Measurements from ENCODE around the gene CIPC. TPM values are rescaled to one million over a fixed set of nuclear protein-coding genes. Genes with fewer than 3 reads are reported as not detected.

Gene CIPC
- total RNA-seq, 2 donors from 2014 or later: 11.2 to 13.4 TPM

GRCh38 chr14:77083082-77083481, 15.0 kb upstream of the CIPC start:
- Mint-ChIP-seq H3K4me1 (peaks cover 25% of the 10 kb centered on the region), H3K36me3 (ENCODE audit: low read depth) (no peaks in the 10 kb centered on the region), H3K27ac (peak overlapping the region; percentile 95), H3K27me3 (no peaks in the 10 kb centered on the region), H3K4me3 (no peak overlapping the region)
- H3K9me3 ChIP-seq (ENCODE audit: control insufficient read depth, low read length, poor library complexity, severe bottlenecking): no peaks in the 10 kb centered on the region
- ATAC-seq (no peak), DNase-seq (no peak)

GRCh38 chr14:77084985-77085384, 13.1 kb upstream of the CIPC start:
- H3K36me3 Mint-ChIP-seq (ENCODE audit: low read depth): peaks cover 5% of the 10 kb centered on the region
- peak overlapping the region; percentile 95 for H3K27ac Mint-ChIP-seq
- H3K9me3 ChIP-seq (ENCODE audit: control insufficient read depth, low read length, poor library complexity, severe bottlenecking): no peaks in the 10 kb centered on the region
- H3K4me3 Mint-ChIP-seq: no peak overlapping the region
- DNase-seq (no peak), ATAC-seq (no peak)
- no peaks in the 10 kb centered on the region for H3K27me3 Mint-ChIP-seq
- H3K4me1 Mint-ChIP-seq: peaks cover 28% of the 10 kb centered on the region

GRCh38 chr14:77085538-77085937, 12.5 kb upstream of the CIPC start:
- ATAC-seq: no peak
- no peak overlapping the region for H3K4me3 Mint-ChIP-seq
- peak overlapping the region; percentile 95 for H3K27ac Mint-ChIP-seq
- peaks cover 28% of the 10 kb centered on the region for H3K4me1 Mint-ChIP-seq
- no peak for DNase-seq
- no peaks in the 10 kb centered on the region for H3K9me3 ChIP-seq (ENCODE audit: control insufficient read depth, low read length, poor library complexity, severe bottlenecking)
- peaks cover 5% of the 10 kb centered on the region for H3K36me3 Mint-ChIP-seq (ENCODE audit: low read depth)
- H3K27me3 Mint-ChIP-seq: no peaks in the 10 kb centered on the region

- no peak for DNase-seq
- ATAC-seq: peak; percentile 94
- Mint-ChIP-seq H3K4me3 (peak overlapping the region; percentile 15), H3K36me3 (ENCODE audit: low read depth) (peaks cover 5% of the 10 kb centered on the region), H3K4me1 (peaks cover 28% of the 10 kb centered on the region), H3K27me3 (no peaks in the 10 kb centered on the region), H3K27ac (peak overlapping the region; percentile 95)
- peaks cover 5% of the 10 kb centered on the region for H3K9me3 ChIP-seq (ENCODE audit: control insufficient read depth, low read length, poor library complexity, severe bottlenecking)
Measured at GRCh38 chr14:77086017-77086727, 11.9 kb upstream of the CIPC start.

GRCh38 chr14:77086951-77087350, 11.1 kb upstream of the CIPC start:
- Mint-ChIP-seq H3K36me3 (ENCODE audit: low read depth) (peaks cover 5% of the 10 kb centered on the region), H3K27me3 (no peaks in the 10 kb centered on the region), H3K4me1 (peaks cover 28% of the 10 kb centered on the region), H3K27ac (peak overlapping the region; percentile 95), H3K4me3 (no peak overlapping the region)
- DNase-seq (no peak), ATAC-seq (no peak)
- peaks cover 6% of the 10 kb centered on the region for H3K9me3 ChIP-seq (ENCODE audit: control insufficient read depth, low read length, poor library complexity, severe bottlenecking)

DNA sequence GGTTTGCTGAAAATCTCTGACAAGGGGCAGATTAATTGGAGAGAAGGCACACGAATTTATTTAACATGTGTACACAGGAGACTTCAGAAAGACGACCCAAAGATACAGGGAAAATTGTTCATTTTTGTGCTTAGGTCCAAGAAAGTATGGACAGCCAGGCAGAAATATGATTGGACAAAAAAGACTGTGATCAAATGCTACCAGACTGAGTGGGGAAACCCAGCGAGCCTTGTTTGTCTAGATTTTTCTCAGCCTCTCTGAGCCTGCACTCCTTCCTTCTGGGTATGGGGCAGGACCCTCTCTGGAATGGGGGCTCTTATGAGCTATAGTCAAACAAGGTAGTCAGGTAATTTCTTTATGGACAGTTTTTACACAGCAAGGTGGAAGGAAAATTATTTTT, 10.4 kb upstream of the CIPC start:
- H3K4me3 Mint-ChIP-seq: peak overlapping the region; percentile 58
- ATAC-seq: no peak
- no peak for DNase-seq
- no peaks in the 10 kb centered on the region for H3K27me3 Mint-ChIP-seq
- H3K4me1 Mint-ChIP-seq: peaks cover 28% of the 10 kb centered on the region
- peaks cover 5% of the 10 kb centered on the region for H3K36me3 Mint-ChIP-seq (ENCODE audit: low read depth)
- H3K9me3 ChIP-seq (ENCODE audit: control insufficient read depth, low read length, poor library complexity, severe bottlenecking): peaks cover 6% of the 10 kb centered on the region
- peak overlapping the region; percentile 95 for H3K27ac Mint-ChIP-seq

- Mint-ChIP-seq H3K36me3 (ENCODE audit: low read depth) (peaks cover 5% of the 10 kb centered on the region), H3K4me3 (no peak overlapping the region), H3K27ac (peak overlapping the region; percentile 95), H3K27me3 (no peaks in the 10 kb centered on the region), H3K4me1 (peaks cover 26% of the 10 kb centered on the region)
- peaks cover 6% of the 10 kb centered on the region for H3K9me3 ChIP-seq (ENCODE audit: control insufficient read depth, low read length, poor library complexity, severe bottlenecking)
- DNase-seq: peak in 1 of 3 donors; percentile 18
- peak; percentile 69 for ATAC-seq
Measured at GRCh38 chr14:77088219-77088618, 9.8 kb upstream of the CIPC start.

DNA sequence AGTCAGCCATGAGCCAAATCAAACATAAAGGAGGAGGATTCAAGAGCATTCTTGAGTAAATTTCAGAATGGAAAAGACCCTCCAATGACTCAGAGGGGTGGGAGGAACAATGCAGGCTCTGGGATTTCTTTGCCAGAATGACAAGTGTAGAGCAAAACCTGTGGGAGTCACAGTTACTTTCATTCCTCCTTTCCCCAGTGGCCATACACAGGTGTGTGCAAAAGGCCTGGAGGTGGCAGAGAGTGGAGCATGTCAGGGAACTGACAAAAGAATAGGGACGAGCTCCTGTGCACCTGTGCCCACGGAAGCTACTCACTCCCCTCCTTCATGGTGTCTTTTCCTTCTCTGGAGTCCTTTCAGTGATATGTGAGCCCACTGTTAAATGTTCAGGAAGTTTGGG, 9.4 kb upstream of the CIPC start:
- no peak overlapping the region for H3K4me3 Mint-ChIP-seq
- H3K27me3 Mint-ChIP-seq: no peaks in the 10 kb centered on the region
- H3K4me1 Mint-ChIP-seq: peaks cover 25% of the 10 kb centered on the region
- H3K36me3 Mint-ChIP-seq (ENCODE audit: low read depth): peaks cover 5% of the 10 kb centered on the region
- H3K9me3 ChIP-seq (ENCODE audit: control insufficient read depth, low read length, poor library complexity, severe bottlenecking): peaks cover 6% of the 10 kb centered on the region
- no peak for ATAC-seq
- no peak for DNase-seq
- peak overlapping the region; percentile 95 for H3K27ac Mint-ChIP-seq

GRCh38 chr14:77091518-77091917, 6.5 kb upstream of the CIPC start:
- DNase-seq (no peak), ATAC-seq (no peak)
- no peak overlapping the region for H3K27ac Mint-ChIP-seq

DNA sequence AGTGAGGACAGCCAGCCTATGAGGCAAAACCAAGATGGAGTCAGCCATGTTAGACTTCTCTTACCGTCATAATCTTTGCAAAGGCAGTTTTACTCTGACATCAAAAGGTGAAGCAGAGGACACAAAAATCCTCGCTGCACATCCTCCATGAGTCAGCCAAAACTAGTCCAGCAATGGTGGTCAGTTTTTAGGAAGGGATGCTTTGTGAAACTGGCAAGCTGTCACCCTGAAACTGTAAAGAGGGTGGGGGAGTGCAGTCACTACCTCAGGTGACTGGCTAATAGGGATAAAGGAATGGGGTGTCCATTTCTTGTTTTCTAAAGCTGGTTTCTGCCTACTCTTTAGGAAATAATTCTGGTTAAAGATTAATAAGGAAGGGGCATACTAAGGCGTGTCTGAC, 5.4 kb upstream of the CIPC start:
- peaks cover 5% of the 10 kb centered on the region for H3K36me3 Mint-ChIP-seq (ENCODE audit: low read depth)
- H3K4me1 Mint-ChIP-seq: peaks cover 13% of the 10 kb centered on the region
- no peaks in the 10 kb centered on the region for H3K27me3 Mint-ChIP-seq
- no peak overlapping the region for H3K27ac Mint-ChIP-seq
- H3K9me3 ChIP-seq (ENCODE audit: control insufficient read depth, low read length, poor library complexity, severe bottlenecking): peaks cover 6% of the 10 kb centered on the region
- H3K4me3 Mint-ChIP-seq: no peak overlapping the region
- no peak for DNase-seq
- no peak for ATAC-seq

More at GRCh38 chr14:77091518-77091917, 6.5 kb upstream of the CIPC start:
- no peaks in the 10 kb centered on the region for H3K27me3 Mint-ChIP-seq
- H3K9me3 ChIP-seq (ENCODE audit: control insufficient read depth, low read length, poor library complexity, severe bottlenecking): peaks cover 6% of the 10 kb centered on the region
- H3K4me1 Mint-ChIP-seq: peaks cover 16% of the 10 kb centered on the region
- H3K36me3 Mint-ChIP-seq (ENCODE audit: low read depth): peaks cover 5% of the 10 kb centered on the region
- H3K4me3 Mint-ChIP-seq: no peak overlapping the region

DNA sequence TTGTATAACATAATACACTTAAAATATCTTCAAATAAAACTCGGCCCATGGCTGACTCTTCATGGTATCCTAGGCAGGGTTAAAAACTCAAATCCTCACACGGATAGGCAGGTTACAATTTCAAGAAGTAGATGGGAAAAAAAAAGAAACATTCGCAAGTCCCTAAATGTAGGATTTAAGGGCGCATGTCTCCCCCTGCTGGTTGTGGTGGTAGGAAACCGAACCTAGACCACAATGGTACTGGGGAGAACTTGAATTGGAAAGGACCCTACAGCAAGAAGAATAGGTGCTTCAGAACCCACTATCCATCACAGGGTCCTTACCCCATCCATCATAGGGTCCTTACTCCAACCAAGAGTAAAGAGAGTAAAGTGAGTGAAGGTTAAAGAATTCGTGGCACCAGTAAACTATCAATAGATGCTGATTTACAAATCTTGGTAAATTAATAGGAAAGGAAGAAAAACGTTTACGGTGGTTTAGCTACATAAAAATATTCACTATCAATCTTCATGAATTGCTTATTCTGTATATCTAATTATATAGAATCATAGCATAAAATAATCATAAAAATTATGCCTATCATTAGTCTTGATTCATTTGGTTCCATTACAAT, 3.3 kb upstream of the CIPC start:
- peak; percentile 50 to 77 (median 57) for DNase-seq
- Mint-ChIP-seq H3K36me3 (ENCODE audit: low read depth) (peaks cover 5% of the 10 kb centered on the region), H3K4me1 (peaks cover 27% of the 10 kb centered on the region), H3K27me3 (no peaks in the 10 kb centered on the region), H3K4me3 (no peak overlapping the region), H3K27ac (no peak overlapping the region)
- H3K9me3 ChIP-seq (ENCODE audit: control insufficient read depth, low read length, poor library complexity, severe bottlenecking): peaks cover 6% of the 10 kb centered on the region
- no peak for ATAC-seq

- Mint-ChIP-seq H3K4me3 (peak overlapping the region; percentile 97), H3K36me3 (ENCODE audit: low read depth) (peaks cover 2% of the 10 kb centered on the region), H3K4me1 (peaks cover 37% of the 10 kb centered on the region), H3K27me3 (no peaks in the 10 kb centered on the region), H3K27ac (peak overlapping the region; percentile 97)
- no peak for DNase-seq
- no peaks in the 10 kb centered on the region for H3K9me3 ChIP-seq (ENCODE audit: control insufficient read depth, low read length, poor library complexity, severe bottlenecking)
- ATAC-seq: no peak
Measured at GRCh38 chr14:77097006-77097699, 905 bp upstream of the CIPC start.

DNA sequence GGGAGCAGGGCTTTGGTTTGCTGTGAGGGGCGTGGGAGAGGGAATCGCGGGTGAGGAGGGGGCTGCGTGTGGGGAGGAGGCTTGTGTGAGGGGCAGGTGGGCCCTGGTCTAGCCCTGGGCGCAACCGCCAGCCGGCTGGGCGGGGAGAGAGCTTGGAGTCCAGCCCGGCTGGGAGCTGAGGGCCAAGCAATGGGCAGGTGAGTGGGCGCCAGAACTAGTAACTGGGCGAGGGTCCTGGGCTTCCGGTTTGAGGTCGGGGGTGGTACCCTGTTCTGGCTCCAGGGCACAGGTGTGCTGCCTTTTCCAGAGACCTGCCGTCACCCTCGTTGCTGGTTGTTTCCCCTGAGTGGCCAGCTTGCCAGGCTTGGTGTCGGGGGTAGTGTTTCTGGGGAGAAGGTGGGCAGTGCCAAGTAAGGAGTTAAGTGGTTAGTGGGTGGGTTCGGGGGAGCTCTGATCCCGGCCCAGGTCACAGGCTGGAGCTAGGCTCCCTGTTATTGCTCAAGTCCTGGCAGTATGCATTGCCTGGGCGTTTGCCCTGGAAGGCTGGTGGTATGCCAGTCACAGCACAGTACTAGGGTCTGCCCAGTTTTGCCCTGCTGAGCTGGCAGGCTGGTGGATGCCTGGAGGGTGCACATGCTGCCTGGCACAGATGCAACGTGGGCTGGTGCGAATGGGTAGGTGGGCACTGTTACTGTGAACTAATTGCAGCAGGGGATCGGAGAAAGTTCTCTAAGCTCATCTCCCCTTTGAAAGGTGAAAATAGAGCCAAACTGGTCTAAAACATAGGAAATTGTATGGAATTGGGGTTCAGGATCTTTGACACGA, 683 bp downstream of the CIPC start:
- no peaks in the 10 kb centered on the region for H3K9me3 ChIP-seq (ENCODE audit: control insufficient read depth, low read length, poor library complexity, severe bottlenecking)
- peaks cover 2% of the 10 kb centered on the region for H3K36me3 Mint-ChIP-seq (ENCODE audit: low read depth)
- H3K4me3 Mint-ChIP-seq: peak overlapping the region; percentile 97
- peaks cover 38% of the 10 kb centered on the region for H3K4me1 Mint-ChIP-seq
- DNase-seq (no peak), ATAC-seq (no peak)
- H3K27me3 Mint-ChIP-seq: no peaks in the 10 kb centered on the region
- H3K27ac Mint-ChIP-seq: peak overlapping the region; percentile 97
